Endothelial cell of umbilical vein (primary cell): ENCODE measurements around the gene SH2D6. TPM values are rescaled to one million over a fixed set of nuclear protein-coding genes. Genes with fewer than 3 reads are reported as not detected.

Experiments
- BruUV-seq: library from RNA; stranded (reverse); fragments of 400-500 nt; replicated peaks from 2 replicates; lab custom pipeline; 2021; lab: Mats Ljungman, UMichigan
- CTCF ChIA-PET: fragments of 300-600, 350-600 bp; sonication (Branson Sonifier 250); formaldehyde crosslinking; loops from one replicate; lab custom pipeline; 2021; ENCODE audit warnings: antibody characterized with exemption, inconsistent platforms; lab: Charles Lee
- POLR2A ChIA-PET: fragments of 300-600, 350-600 bp; sonication (Branson Sonifier 250); formaldehyde crosslinking; loops from one replicate; lab custom pipeline; 2021; ENCODE audit warnings: antibody characterized with exemption, inconsistent platforms; lab: Charles Lee
- DNase-seq: peaks from one replicate; pipeline ENCODE4 v3.0.0-alpha.2; 2011; ENCODE audit warnings: low read depth, low spot score
- FAIRE-seq: peaks from 2 replicates; lab custom pipeline; 2011; peaks lifted over from hg19 to GRCh38; lab: Jason Lieb, UNC
- H2AFZ ChIP-seq: 2 replicates; pipeline ENCODE4 v1.6.0; 2012; ENCODE audit warnings: low read depth, low read length, control low read depth, inconsistent platforms
- H3K27ac ChIP-seq: 2 replicates; pipeline ENCODE4 v1.5.1; 2011; ENCODE audit warnings: low read depth, mild to moderate bottlenecking, control low read depth, low read length, moderate library complexity; ENCODE audit not compliant: insufficient read depth
- H3K27me3 ChIP-seq, 2 experiments: 2 replicates each; pipeline versions ENCODE4 v1.6.0 to v1.6.1; 2011; ENCODE audit warnings: low read length in 2 of 2, mixed read lengths in 1 of 2; ENCODE audit not compliant: control insufficient read depth in 2 of 2, insufficient read depth in 2 of 2
- H3K36me3 ChIP-seq, 2 experiments: 2 replicates in 1 of 2; 3 replicates in 1 of 2; pipeline ENCODE4 v1.5.1; 2011; ENCODE audit warnings: low read length in 2 of 2, mild to moderate bottlenecking in 1 of 2, moderate library complexity in 1 of 2; ENCODE audit not compliant: control insufficient read depth in 2 of 2, insufficient read depth in 2 of 2; ENCODE audit errors: extremely low read depth in 1 of 2
- H3K4me1 ChIP-seq: 3 replicates; pipeline ENCODE4 v1.5.1; 2011; ENCODE audit warnings: mild to moderate bottlenecking, low read length; ENCODE audit not compliant: control insufficient read depth, insufficient read depth; ENCODE audit errors: extremely low read depth
- H3K4me2 ChIP-seq: 2 replicates; pipeline ENCODE4 v1.6.1; 2011; ENCODE audit warnings: low read length, control low read depth, mixed read lengths; ENCODE audit not compliant: insufficient read depth
- H3K4me3 ChIP-seq, 3 experiments: fragments of 200-600 bp in 1 of 3; sonication (generic), shearing (Covaris generic) in 1 of 3; replicated peaks in 1 of 3; 2 replicates each; pipeline ENCODE4 v1.5.1; 2011 to 2016; ENCODE audit warnings: control low read depth in 3 of 3, low read length in 3 of 3, mild to moderate bottlenecking in 2 of 3, inconsistent platforms in 1 of 3, low read depth in 1 of 3, moderate library complexity in 1 of 3; ENCODE audit not compliant: insufficient read depth in 1 of 3
- H3K79me2 ChIP-seq: 2 replicates; pipeline ENCODE4 v1.6.0; 2012; ENCODE audit warnings: low read length, inconsistent platforms; ENCODE audit not compliant: control insufficient read depth, insufficient read depth
- H3K9ac ChIP-seq: replicated peaks from 2 replicates; pipeline ENCODE3; 2011; ENCODE audit warnings: low read length, control low read depth; ENCODE audit not compliant: insufficient read depth; ENCODE audit errors: extremely low read depth
- H3K9me1 ChIP-seq: replicated peaks from 3 replicates; pipeline ENCODE4 v1.6.0; 2011; ENCODE audit warnings: mild to moderate bottlenecking, low read length; ENCODE audit not compliant: control insufficient read depth, insufficient read depth; ENCODE audit errors: extremely low read depth
- H3K9me3 ChIP-seq: replicated peaks from 2 replicates; pipeline ENCODE4 v1.5.1; 2012; ENCODE audit warnings: low read length, inconsistent platforms; ENCODE audit not compliant: control insufficient read depth, insufficient read depth
- H4K20me1 ChIP-seq: replicated peaks from 2 replicates; pipeline ENCODE3; 2011; ENCODE audit warnings: mild to moderate bottlenecking, low read length; ENCODE audit not compliant: control insufficient read depth, insufficient read depth; ENCODE audit errors: extremely low read depth
- EZH2 ChIP-seq: IDR thresholded peaks from 2 replicates; pipeline ENCODE4 v1.6.1; 2012; ENCODE audit warnings: borderline replicate concordance, low read depth, mild to moderate bottlenecking, moderate library complexity, low read length, inconsistent platforms; ENCODE audit not compliant: severe bottlenecking
- FOS ChIP-seq: IDR thresholded peaks from 2 replicates; pipeline ENCODE4 v1.6.1; 2011; ENCODE audit warnings: mild to moderate bottlenecking, low read length, moderate library complexity, borderline replicate concordance; ENCODE audit not compliant: insufficient read depth
- GATA2 ChIP-seq: IDR thresholded peaks from 2 replicates; pipeline ENCODE4 v1.7.0; 2011; ENCODE audit warnings: low read depth, mild to moderate bottlenecking, moderate library complexity, mixed read lengths, low read length; ENCODE audit not compliant: insufficient read length, insufficient read depth
- JUN ChIP-seq: IDR thresholded peaks from 2 replicates; pipeline ENCODE4 v1.6.1; 2011; ENCODE audit warnings: borderline replicate concordance, low read depth; ENCODE audit not compliant: insufficient read length, insufficient read depth
- MYC ChIP-seq: IDR thresholded peaks from one replicate; pipeline ENCODE4 v1.6.1; 2011; ENCODE audit warnings: mild to moderate bottlenecking, low read depth, low read length
- POLR2A ChIP-seq: IDR thresholded peaks from 2 replicates; pipeline ENCODE4 v1.6.1; 2012; ENCODE audit warnings: low read depth, mild to moderate bottlenecking, control low read depth, low read length
- POLR2AphosphoS5 ChIP-seq: IDR thresholded peaks from 2 replicates; pipeline ENCODE4 v1.6.1; 2012; ENCODE audit warnings: low read depth, mild to moderate bottlenecking, control low read depth, low read length, moderate library complexity; ENCODE audit not compliant: insufficient read depth
- dilution Hi-C: fragments of 300-500 bp; cut with MboI; formaldehyde crosslinking; loops from one replicate; pipeline ENCODE4 v1.15.0; 2019; ENCODE audit warnings: low sequenced_read_pairs; ENCODE audit not compliant: extremely low pct_ligation_motif_present
- intact Hi-C: fragments of 100-400 bp; cut with micrococcal nuclease; formaldehyde crosslinking; loops from one replicate; pipeline ENCODE4 v1.10.0; 2022
- polyA plus RNA-seq, 4 experiments: library from polyadenylated mRNA; depleted of rRNA in 3 of 4; stranded (reverse) in 3 of 4; unstranded in 1 of 4; fragments of >200 nt; gene quantifications; 2 replicates each; pipeline versions ENCODE4 v1.2.1 to v1.2.3, GENCODE V29; 2011 to 2012; ENCODE audit warnings: missing spikeins in 1 of 4
- total RNA-seq: library from RNA; stranded (reverse); gene quantifications from 2 replicates; pipeline ENCODE4 v1.2.3, GENCODE V29; 2021
- TF ChIP-seq, protein P1 (sequence below), 2 donors: IDR thresholded peaks; 1 replicate in 1 of 2; 2 replicates in 1 of 2; pipeline ENCODE4 v1.5.1; 2011; ENCODE audit warnings: low read length in 2 of 2, mild to moderate bottlenecking in 2 of 2, moderate library complexity in 2 of 2, control low read depth in 1 of 2, inconsistent platforms in 1 of 2, low read depth in 1 of 2; ENCODE audit not compliant: insufficient read depth in 1 of 2; ENCODE audit errors: extremely low read depth in 1 of 2
- TF ChIP-seq, protein P2 (sequence below): IDR thresholded peaks from 2 replicates; pipeline ENCODE4 v1.6.1; 2011; ENCODE audit not compliant: insufficient read depth, insufficient read length

The SH2D6 gene
- total and polyA plus RNA-seq, 2 donors (not counting 3 experiments of a cell fraction or from before 2014, with no cell fraction given) = 0.53 TPM; not detected in 1

DNA sequence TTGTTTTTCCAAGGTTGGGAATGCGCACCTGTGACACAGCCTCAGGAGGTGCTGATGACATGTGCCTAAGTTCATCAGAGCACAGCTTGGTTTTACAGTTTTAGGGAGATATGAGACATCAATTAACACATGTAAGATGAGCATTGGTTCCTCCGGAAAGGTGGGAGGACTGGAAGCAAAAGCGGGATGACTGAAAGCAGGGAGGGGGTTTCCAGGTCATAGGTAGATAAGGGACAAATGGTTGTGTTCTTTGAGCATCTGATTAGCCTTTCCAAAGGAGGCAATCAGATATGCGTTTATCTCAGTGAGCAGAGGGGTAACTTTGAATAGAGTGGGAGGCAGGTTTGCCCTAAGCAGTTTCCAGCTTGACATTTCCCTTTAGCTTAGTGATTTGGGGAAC, 34.7 kb upstream of the SH2D6 start:
- dilution Hi-C loops (no loop called here), intact Hi-C loops (no loop called here)
- TF ChIP-seq EZH2 = no peak
- no peak for TF ChIP-seq JUN
- TF ChIP-seq, protein P1, sequence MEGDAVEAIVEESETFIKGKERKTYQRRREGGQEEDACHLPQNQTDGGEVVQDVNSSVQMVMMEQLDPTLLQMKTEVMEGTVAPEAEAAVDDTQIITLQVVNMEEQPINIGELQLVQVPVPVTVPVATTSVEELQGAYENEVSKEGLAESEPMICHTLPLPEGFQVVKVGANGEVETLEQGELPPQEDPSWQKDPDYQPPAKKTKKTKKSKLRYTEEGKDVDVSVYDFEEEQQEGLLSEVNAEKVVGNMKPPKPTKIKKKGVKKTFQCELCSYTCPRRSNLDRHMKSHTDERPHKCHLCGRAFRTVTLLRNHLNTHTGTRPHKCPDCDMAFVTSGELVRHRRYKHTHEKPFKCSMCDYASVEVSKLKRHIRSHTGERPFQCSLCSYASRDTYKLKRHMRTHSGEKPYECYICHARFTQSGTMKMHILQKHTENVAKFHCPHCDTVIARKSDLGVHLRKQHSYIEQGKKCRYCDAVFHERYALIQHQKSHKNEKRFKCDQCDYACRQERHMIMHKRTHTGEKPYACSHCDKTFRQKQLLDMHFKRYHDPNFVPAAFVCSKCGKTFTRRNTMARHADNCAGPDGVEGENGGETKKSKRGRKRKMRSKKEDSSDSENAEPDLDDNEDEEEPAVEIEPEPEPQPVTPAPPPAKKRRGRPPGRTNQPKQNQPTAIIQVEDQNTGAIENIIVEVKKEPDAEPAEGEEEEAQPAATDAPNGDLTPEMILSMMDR (IDR thresholded peaks at IDR 0.05; ENCODE audit: extremely low read depth in 1 of 2, insufficient read depth in 1 of 2, low read depth in 1 of 2, low read length in 2 of 2) = no peak
- no peak for TF ChIP-seq MYC
- no peak for TF ChIP-seq GATA2
- TF ChIP-seq, protein P2, sequence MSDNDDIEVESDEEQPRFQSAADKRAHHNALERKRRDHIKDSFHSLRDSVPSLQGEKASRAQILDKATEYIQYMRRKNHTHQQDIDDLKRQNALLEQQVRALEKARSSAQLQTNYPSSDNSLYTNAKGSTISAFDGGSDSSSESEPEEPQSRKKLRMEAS = no peak
- no peak for TF ChIP-seq POLR2A
- TF ChIP-seq POLR2AphosphoS5 = no peak
- TF ChIP-seq FOS = no peak
- ChIA-PET CTCF (interaction anchor here (0.7 to 1.1 kb wide), 4 partner anchors 8 to 19 kb away, joined by 3 read pairs; no protein-coding TSS in a partner anchor), POLR2A (no interaction called here)
- no peaks in the 10 kb centered on the region for H4K20me1 ChIP-seq
- H3K4me3 ChIP-seq = no peak overlapping the region
- BruUV-seq = no TSS peak
- H3K27ac ChIP-seq = no peak overlapping the region
- no peaks in the 10 kb centered on the region for H3K9me3 ChIP-seq
- H3K79me2 ChIP-seq = no peaks in the 10 kb centered on the region
- FAIRE-seq = no peak
- no peaks in the 10 kb centered on the region for H3K4me1 ChIP-seq
- no peaks in the 10 kb centered on the region for H3K27me3 ChIP-seq
- peaks cover 0 to 3% of the 10 kb centered on the region in 2 experiments for H3K36me3 ChIP-seq
- H2AFZ ChIP-seq = no peak overlapping the region
- no peaks in the 10 kb centered on the region for H3K9me1 ChIP-seq
- DNase-seq = no peak
- no peak overlapping the region for H3K4me2 ChIP-seq
- no peak overlapping the region for H3K9ac ChIP-seq
